IMR-90 (cell line): ENCODE results near the gene CLDN11. TPM values are rescaled to one million over a fixed set of nuclear protein-coding genes. Genes with fewer than 3 reads are reported as not detected.
A peak's percentile ranks its signal among the peaks of the same experiment; 100 is the strongest.

ENCODE experiments used
- ATAC-seq: fragments of 200-7000 bp; cut with Tn5 transposase; 2 replicates; pipeline ENCODE4 v1.9.1; 2020; ENCODE audit warnings: low read depth, mild to moderate bottlenecking, moderate library complexity
- BruUV-seq: library from RNA; stranded (reverse); fragments of 400-500 nt; replicated peaks from 2 replicates; lab custom pipeline; 2021; lab: Mats Ljungman, UMichigan
- CTCF ChIA-PET: fragments of 300-600 bp; formaldehyde crosslinking; extraction: SDS; loops from one replicate; lab custom pipeline; 2021; ENCODE audit warnings: antibody characterized with exemption; lab: Yijun Ruan, JAX
- POLR2A ChIA-PET: fragments of 300-600 bp; sonication (Branson Sonifier 250); formaldehyde crosslinking; loops from one replicate; lab custom pipeline; 2022; ENCODE audit warnings: antibody characterized with exemption; ENCODE audit not compliant: unreplicated experiment; lab: Charles Lee
- DNase-seq: peaks from one replicate; pipeline ENCODE4 v3.0.0; 2013
- H2AFZ ChIP-seq: replicated peaks from 2 replicates; pipeline ENCODE3; 2013; ENCODE audit warnings: low read length, mild to moderate bottlenecking; ENCODE audit not compliant: poor library complexity
- H2AK5ac ChIP-seq: 2 replicates; pipeline ENCODE4 v1.6.1; 2013; ENCODE audit warnings: low read depth, low read length, inconsistent platforms
- H2AK9ac ChIP-seq: replicated peaks from 2 replicates; pipeline ENCODE3; 2013; ENCODE audit warnings: mild to moderate bottlenecking, low read depth, low read length, moderate library complexity; ENCODE audit not compliant: poor library complexity
- H2BK120ac ChIP-seq: 2 replicates; pipeline ENCODE4 v1.6.1; 2013; ENCODE audit warnings: low read depth, low read length, inconsistent platforms
- H2BK15ac ChIP-seq: 3 replicates; pipeline ENCODE4 v1.6.1; 2013; ENCODE audit warnings: low read depth, low read length, inconsistent platforms
- H2BK20ac ChIP-seq: 2 replicates; pipeline ENCODE4 v1.6.1; 2013; ENCODE audit warnings: low read depth, mild to moderate bottlenecking, inconsistent platforms, low read length, moderate library complexity
- H2BK5ac ChIP-seq: 2 replicates; pipeline ENCODE4 v1.6.1; 2013; ENCODE audit warnings: mild to moderate bottlenecking, low read depth, low read length, inconsistent platforms; ENCODE audit not compliant: poor library complexity, severe bottlenecking
- H3K14ac ChIP-seq: replicated peaks from 2 replicates; pipeline ENCODE4 v1.6.1; 2013; ENCODE audit warnings: low read depth, low read length, inconsistent platforms
- H3K18ac ChIP-seq: 2 replicates; pipeline ENCODE4 v1.6.1; 2013; ENCODE audit warnings: low read depth, low read length, control low read depth
- H3K23ac ChIP-seq: 2 replicates; pipeline ENCODE4 v1.6.1; 2013; ENCODE audit warnings: low read depth, low read length, inconsistent platforms
- H3K27ac ChIP-seq: 2 replicates; pipeline ENCODE4 v1.5.1; 2013; ENCODE audit warnings: mild to moderate bottlenecking, control low read depth, low read length; ENCODE audit not compliant: insufficient read depth
- H3K27me3 ChIP-seq: 2 replicates; pipeline ENCODE4 v1.6.1; 2013; ENCODE audit warnings: low read length; ENCODE audit not compliant: control insufficient read depth, insufficient read depth
- H3K36me3 ChIP-seq: 2 replicates; pipeline ENCODE4 v1.6.1; 2013; ENCODE audit warnings: low read length, mixed read lengths; ENCODE audit not compliant: control insufficient read depth, insufficient read depth
- H3K4ac ChIP-seq: 2 replicates; pipeline ENCODE4 v1.6.1; 2013; ENCODE audit warnings: low read depth, low read length, inconsistent platforms
- H3K4me1 ChIP-seq: 2 replicates; pipeline ENCODE4 v1.6.1; 2013; ENCODE audit warnings: low read length, mixed read lengths; ENCODE audit not compliant: control insufficient read depth, insufficient read depth
- H3K4me2 ChIP-seq: 2 replicates; pipeline ENCODE4 v1.6.1; 2013; ENCODE audit warnings: low read depth, mild to moderate bottlenecking, control low read depth, low read length, moderate library complexity
- H3K4me3 ChIP-seq: 2 replicates; pipeline ENCODE4 v1.5.1; 2013; ENCODE audit warnings: low read depth, mild to moderate bottlenecking, control low read depth, low read length, moderate library complexity; ENCODE audit not compliant: insufficient read depth
- H3K56ac ChIP-seq: 2 replicates; pipeline ENCODE4 v1.6.1; 2013; ENCODE audit warnings: low read length, inconsistent platforms; ENCODE audit not compliant: insufficient read depth; ENCODE audit errors: extremely low read depth
- H3K79me1 ChIP-seq, 2 experiments: 2 replicates each; pipeline ENCODE4 v1.6.1; 2013; ENCODE audit warnings: low read length in 2 of 2, inconsistent platforms in 1 of 2, low read depth in 1 of 2
- H3K9ac ChIP-seq: 2 replicates; pipeline ENCODE4 v1.6.1; 2013; ENCODE audit warnings: low read depth, low read length, control low read depth
- H3K9me1 ChIP-seq: 2 replicates; pipeline ENCODE4 v1.6.1; 2013; ENCODE audit warnings: low read length, inconsistent platforms; ENCODE audit not compliant: insufficient read depth
- H3K9me3 ChIP-seq: 2 replicates; pipeline ENCODE4 v1.6.1; 2013; ENCODE audit warnings: low read length; ENCODE audit not compliant: control insufficient read depth, insufficient read depth
- H4K20me1 ChIP-seq: 2 replicates; pipeline ENCODE4 v1.6.1; 2013; ENCODE audit warnings: low read length, inconsistent platforms; ENCODE audit not compliant: insufficient read depth
- H4K5ac ChIP-seq: 2 replicates; pipeline ENCODE4 v1.6.1; 2013; ENCODE audit warnings: mild to moderate bottlenecking, low read depth, low read length, control low read depth
- H4K8ac ChIP-seq, 2 experiments: 2 replicates each; pipeline ENCODE4 v1.6.1; 2013; ENCODE audit warnings: low read depth in 2 of 2, low read length in 2 of 2, control low read depth in 1 of 2, inconsistent platforms in 1 of 2
- H4K91ac ChIP-seq: 2 replicates; pipeline ENCODE4 v1.6.1; 2013; ENCODE audit warnings: low read depth, low read length, inconsistent platforms; ENCODE audit not compliant: insufficient read depth
- CHD1 ChIP-seq: IDR thresholded peaks from 2 replicates; pipeline ENCODE4 v1.6.1; 2012; ENCODE audit warnings: low read depth, low read length, improper control_type of control experiment
- RFX5 ChIP-seq: IDR thresholded peaks from 2 replicates; pipeline ENCODE4 v1.8.0; 2012; ENCODE audit warnings: low read depth, mild to moderate bottlenecking, low read length, moderate library complexity
- dilution Hi-C: fragments of 300-500 bp; cut with HindIII; formaldehyde crosslinking; loops from one replicate; pipeline ENCODE4 v1.14.3; 2018; ENCODE audit warnings: low sequenced_read_pairs; ENCODE audit not compliant: unreplicated experiment
- in situ Hi-C: fragments of 300-500 bp; cut with MboI; formaldehyde crosslinking; loops from 3 replicates; pipeline ENCODE4 v1.14.3; 2019; ENCODE audit warnings: low sequenced_read_pairs, inconsistent platforms, mixed read lengths
- intact Hi-C: fragments of 100-400 bp; cut with micrococcal nuclease; formaldehyde crosslinking; loops from 2 replicates; pipeline ENCODE4 v1.10.0; 2022
- polyA plus RNA-seq, 3 experiments: library from polyadenylated mRNA; depleted of rRNA; stranded (reverse); fragments of >200 nt; gene quantifications; 2 replicates each; pipeline ENCODE4 v1.2.3, GENCODE V29; 2012; ENCODE audit warnings: low replicate concordance in 1 of 3
- total RNA-seq: library from RNA; depleted of rRNA; stranded (reverse); fragments of >200 nt; gene quantifications from 2 replicates; pipeline ENCODE4 v1.2.3, GENCODE V29; 2012
- TF ChIP-seq, protein P1 (sequence below): fragments of 150-350 bp; IDR thresholded peaks from 2 replicates; pipeline ENCODE4 v1.6.1; 2017; ENCODE audit warnings: mild to moderate bottlenecking, antibody characterized with exemption, low read length, low read depth

The CLDN11 gene
- total and polyA plus RNA-seq, 2 of the 4 experiments (the other 2 are of a cell fraction), result 245 to 318 TPM

DNA sequence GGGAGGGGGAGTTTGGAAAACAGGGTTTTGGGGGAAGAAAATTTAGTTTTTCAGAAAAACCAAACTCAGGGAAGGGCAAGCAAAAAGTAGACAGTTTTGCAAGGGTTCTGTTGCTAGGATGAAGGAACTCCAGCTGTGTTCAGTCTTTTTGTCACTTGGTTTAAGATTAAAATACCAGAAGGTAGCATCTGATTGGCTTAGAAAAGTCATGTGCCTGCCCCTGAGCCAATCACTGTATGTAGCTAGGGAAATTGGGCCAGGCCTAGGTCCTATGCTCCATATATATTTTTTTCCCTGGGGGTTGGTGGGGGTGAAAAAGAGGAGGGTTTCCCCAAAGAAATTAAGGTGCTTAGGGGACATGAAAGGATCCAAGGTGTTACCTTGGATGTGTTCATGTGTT, 24.3 kb downstream of the CLDN11 start:
- no peak overlapping the region for H3K56ac ChIP-seq
- no peak overlapping the region for H3K14ac ChIP-seq
- H3K79me1 ChIP-seq, result peaks cover 0 to 5% of the 10 kb centered on the region in 2 experiments; a peak in 1 of 4 replicates
- DNase-seq (peak; percentile 51), ATAC-seq (peak; percentile 55)
- H4K5ac ChIP-seq, result no peak overlapping the region
- H3K9ac ChIP-seq, result no peak overlapping the region
- H3K18ac ChIP-seq, result no peak overlapping the region
- intact Hi-C loops (loop anchor here (5.0 kb wide), 1 partner anchor 309 kb away; no protein-coding TSS in a partner anchor), in situ Hi-C loops (no loop called here), dilution Hi-C loops (no loop called here)
- no TSS peak for BruUV-seq
- no peaks in the 10 kb centered on the region for H3K27me3 ChIP-seq
- peaks cover 6% of the 10 kb centered on the region; the same call in 1 of the 2 replicates for H3K4me1 ChIP-seq
- H2BK120ac ChIP-seq, result no peak overlapping the region
- no peak overlapping the region for H2AK9ac ChIP-seq
- H3K9me3 ChIP-seq, result no peaks in the 10 kb centered on the region
- no peak overlapping the region for H4K8ac ChIP-seq
- H2AFZ ChIP-seq, result no peak overlapping the region
- no peak overlapping the region for H3K27ac ChIP-seq
- H4K20me1 ChIP-seq, result 0 out of 2 replicates have a peak, but pooled peaks cover 5% of the 10 kb centered on the region
- H2BK20ac ChIP-seq, result no peak overlapping the region
- ChIA-PET POLR2A (no interaction called here), CTCF (no interaction called here)
- peaks cover 8% of the 10 kb centered on the region for H3K9me1 ChIP-seq
- no peak overlapping the region for H2BK5ac ChIP-seq
- 0 out of 2 replicates have a peak, but pooled peaks have one; percentile 31 for TF ChIP-seq RFX5
- no peak for TF ChIP-seq CHD1
- TF ChIP-seq, protein P1, sequence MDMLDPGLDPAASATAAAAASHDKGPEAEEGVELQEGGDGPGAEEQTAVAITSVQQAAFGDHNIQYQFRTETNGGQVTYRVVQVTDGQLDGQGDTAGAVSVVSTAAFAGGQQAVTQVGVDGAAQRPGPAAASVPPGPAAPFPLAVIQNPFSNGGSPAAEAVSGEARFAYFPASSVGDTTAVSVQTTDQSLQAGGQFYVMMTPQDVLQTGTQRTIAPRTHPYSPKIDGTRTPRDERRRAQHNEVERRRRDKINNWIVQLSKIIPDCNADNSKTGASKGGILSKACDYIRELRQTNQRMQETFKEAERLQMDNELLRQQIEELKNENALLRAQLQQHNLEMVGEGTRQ, result peak; percentile 78
- peaks cover 5% of the 10 kb centered on the region; the same call in 1 of the 2 replicates for H3K36me3 ChIP-seq
- H3K23ac ChIP-seq, result no peak overlapping the region
- no peak overlapping the region for H3K4ac ChIP-seq
- H3K4me3 ChIP-seq, result no peak overlapping the region
- no peak overlapping the region for H2AK5ac ChIP-seq
- no peak overlapping the region for H2BK15ac ChIP-seq
- H3K4me2 ChIP-seq, result no peak overlapping the region
- no peak overlapping the region for H4K91ac ChIP-seq
